Measurements from ENCODE around the gene FGF2.

- TF ChIP-seq, protein P1, sequence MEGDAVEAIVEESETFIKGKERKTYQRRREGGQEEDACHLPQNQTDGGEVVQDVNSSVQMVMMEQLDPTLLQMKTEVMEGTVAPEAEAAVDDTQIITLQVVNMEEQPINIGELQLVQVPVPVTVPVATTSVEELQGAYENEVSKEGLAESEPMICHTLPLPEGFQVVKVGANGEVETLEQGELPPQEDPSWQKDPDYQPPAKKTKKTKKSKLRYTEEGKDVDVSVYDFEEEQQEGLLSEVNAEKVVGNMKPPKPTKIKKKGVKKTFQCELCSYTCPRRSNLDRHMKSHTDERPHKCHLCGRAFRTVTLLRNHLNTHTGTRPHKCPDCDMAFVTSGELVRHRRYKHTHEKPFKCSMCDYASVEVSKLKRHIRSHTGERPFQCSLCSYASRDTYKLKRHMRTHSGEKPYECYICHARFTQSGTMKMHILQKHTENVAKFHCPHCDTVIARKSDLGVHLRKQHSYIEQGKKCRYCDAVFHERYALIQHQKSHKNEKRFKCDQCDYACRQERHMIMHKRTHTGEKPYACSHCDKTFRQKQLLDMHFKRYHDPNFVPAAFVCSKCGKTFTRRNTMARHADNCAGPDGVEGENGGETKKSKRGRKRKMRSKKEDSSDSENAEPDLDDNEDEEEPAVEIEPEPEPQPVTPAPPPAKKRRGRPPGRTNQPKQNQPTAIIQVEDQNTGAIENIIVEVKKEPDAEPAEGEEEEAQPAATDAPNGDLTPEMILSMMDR (IDR thresholded peaks at IDR 0.05; ENCODE audit: low read depth, low read length, poor library complexity, severe bottlenecking), result no peak
- TF ChIP-seq EZH2phosphoT487 (IDR thresholded peaks at IDR 0.05; ENCODE audit: borderline replicate concordance, low read length), result no peak
Measured at GRCh38 chr4:122889726-122890125, 63.1 kb downstream of the FGF2 start.

All from DOHH2 (cell line).